Right ventricle myocardium inferior (tissue), 1 donor: ENCODE data around the gene PTPRK. TPM values are rescaled to one million over a fixed set of nuclear protein-coding genes. Genes with fewer than 3 reads are reported as not detected.
"Not testable (repeated sequence)": the region's sequence is repeated elsewhere in the genome, so short reads cannot be mapped to it uniquely, and the experiment has no call there.

Experiments used
- ATAC-seq: fragments of 200-7000 bp; cut with Tn5 transposase; one replicate; pipeline ENCODE4 v1.9.1; 2020; ENCODE audit warnings: mild to moderate bottlenecking, moderate library complexity
- DNase-seq: peaks from one replicate; pipeline ENCODE4 v3.0.0; 2021; ENCODE audit errors: missing footprints
- intact Hi-C: fragments of 100-400 bp; cut with DNase I; formaldehyde crosslinking; loops from one replicate; pipeline ENCODE4 v1.11.0; 2022
- total RNA-seq: library from RNA; stranded (reverse); fragmentation: NEBNext Ultra II Directional; extraction: Animal tissue kit (Norgen Biotek cat#: 25700); gene quantifications from one replicate; pipeline ENCODE4 v1.2.1, GENCODE V29; 2021
- donor health status: DM: no; HTN: yes; CAD: no; lungs with severe emphysema.

The PTPRK gene
- total RNA-seq, 1 donor from 2014 or later, result 30.1 TPM

DNA sequence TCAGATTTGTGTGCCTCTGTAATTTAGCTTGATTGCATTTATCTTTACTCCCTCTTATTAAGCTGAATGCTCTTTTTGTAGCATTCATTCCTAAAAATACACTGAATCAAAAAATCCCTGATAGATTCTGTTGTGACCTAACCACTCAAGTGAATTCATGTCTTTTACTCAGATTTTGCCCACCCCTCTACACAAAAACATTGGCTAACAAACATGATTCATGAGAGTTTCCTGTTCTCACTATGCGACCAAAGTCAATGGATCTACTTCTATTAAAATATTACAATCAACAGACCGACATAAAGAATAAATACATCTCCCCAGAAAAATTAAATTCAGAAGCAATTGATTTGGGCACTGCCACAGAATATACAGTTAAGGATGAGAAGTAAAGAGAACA lies 520.0 kb downstream of the PTPRK start:
- intact Hi-C loops, result no loop called here
- no peak for DNase-seq
- no peak for ATAC-seq

DNA sequence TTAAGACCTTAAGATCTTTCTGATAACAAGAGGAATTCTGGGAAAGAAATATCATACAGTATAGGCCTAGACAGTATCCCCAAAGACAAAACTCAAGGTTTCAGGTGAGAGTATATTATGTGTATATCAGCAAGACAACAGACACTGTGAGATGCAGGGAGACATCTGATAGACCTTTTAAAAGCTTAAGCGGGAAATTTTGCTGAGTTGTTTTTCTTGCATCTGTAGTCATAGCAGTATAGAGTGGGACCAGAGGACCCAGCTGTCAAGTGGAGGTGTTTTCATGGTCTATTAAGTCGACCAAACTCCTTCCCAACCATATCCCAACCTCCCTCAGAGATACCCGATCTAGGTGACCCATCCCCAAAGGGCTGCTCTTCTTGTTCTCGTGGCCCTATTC lies 521.4 kb downstream of the PTPRK start:
- DNase-seq, result no peak
- no peak for ATAC-seq
- intact Hi-C loops, result no loop called here

DNA sequence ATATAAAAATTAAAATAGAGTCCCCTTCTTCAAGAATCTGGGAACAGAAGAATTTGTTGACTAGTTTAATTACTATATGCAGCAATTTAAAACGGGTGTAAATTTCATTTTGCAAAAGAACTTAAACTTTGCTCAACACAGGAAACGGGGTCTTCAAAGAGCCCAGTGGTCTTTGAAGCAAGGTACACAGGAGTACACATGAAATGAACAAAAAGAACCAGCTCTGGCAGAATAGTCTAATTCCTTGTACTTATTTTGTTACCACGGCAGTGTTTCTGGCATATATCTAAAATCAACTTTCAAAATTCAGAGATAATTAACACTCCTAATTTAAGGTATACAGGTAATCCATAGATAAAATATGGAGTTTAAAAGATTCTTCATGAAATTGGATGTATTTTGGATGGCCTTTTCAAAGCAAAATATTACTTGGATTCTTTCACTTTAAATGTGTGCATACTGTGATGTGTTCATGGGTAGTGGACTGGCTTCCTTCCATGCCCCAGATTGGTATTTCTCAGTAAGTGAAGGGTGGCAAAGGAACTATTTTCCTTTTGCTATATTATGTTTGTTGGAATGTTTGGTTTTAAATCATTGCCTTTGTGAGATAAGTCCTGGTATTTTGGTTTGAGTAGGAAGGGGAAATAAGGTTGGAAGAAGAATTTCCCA lies 522.8 kb downstream of the PTPRK start:
- intact Hi-C loops, result no loop called here
- no peak for ATAC-seq
- no peak for DNase-seq

DNA sequence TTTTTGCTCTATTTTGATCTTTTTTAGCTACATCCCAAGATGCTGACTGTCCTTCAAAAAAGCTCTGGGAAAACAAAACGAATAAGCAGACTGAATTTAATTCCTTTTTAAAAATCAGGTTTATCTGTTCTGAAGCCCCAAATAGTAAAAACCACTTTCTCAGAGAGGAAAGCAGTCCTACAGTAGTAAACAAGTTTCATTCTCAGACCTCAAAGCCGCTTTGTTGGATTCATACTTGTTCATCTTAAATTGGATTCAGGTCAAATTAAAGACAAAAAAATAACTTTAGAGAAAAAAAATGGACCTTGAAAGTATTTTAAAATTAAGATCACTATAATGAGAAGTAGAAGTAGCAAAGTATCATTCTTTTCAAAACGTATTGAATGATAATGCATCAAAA lies 523.5 kb downstream of the PTPRK start:
- DNase-seq (no peak), ATAC-seq (no peak)
- intact Hi-C loops, result no loop called here

DNA sequence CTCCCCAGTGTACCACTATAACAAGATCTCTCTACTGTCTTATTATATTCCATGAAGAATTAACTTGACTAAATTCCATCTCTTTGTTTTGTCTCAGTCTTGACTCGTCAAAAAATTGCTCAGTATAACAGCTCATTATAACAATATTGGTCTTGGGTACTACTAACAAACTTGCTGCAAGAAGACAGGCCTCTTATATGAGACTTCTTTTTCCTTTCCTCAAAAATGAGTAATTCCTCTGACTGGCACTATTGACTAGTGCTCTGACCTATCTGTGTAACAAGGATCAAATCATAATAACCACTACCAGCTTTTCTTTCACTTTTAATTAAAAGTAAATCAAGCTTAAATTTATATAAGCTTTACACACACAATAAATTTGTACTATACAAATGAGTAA lies 528.3 kb downstream of the PTPRK start:
- ATAC-seq (no peak), DNase-seq (no peak)
- intact Hi-C loops, result no loop called here

DNA sequence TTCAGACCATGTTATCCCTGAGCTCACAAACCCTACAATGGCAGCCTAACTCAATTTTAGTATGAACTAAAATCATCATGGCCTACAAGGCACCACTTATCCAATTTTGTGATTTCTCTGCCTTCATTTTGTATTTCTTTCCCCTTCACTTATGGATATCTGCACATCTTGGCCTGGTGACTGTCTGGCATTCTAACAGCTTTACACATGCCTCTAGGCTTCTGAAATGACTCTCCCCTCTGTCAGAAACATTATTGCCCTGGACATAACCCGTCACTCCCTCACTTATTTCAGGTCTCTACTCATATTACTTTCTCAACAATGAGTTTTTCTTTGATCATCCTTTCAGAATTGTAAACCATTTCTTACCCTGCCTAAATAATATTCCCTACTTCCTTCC lies 530.3 kb downstream of the PTPRK start:
- intact Hi-C loops, result no loop called here
- ATAC-seq, result no peak
- no peak for DNase-seq

DNA sequence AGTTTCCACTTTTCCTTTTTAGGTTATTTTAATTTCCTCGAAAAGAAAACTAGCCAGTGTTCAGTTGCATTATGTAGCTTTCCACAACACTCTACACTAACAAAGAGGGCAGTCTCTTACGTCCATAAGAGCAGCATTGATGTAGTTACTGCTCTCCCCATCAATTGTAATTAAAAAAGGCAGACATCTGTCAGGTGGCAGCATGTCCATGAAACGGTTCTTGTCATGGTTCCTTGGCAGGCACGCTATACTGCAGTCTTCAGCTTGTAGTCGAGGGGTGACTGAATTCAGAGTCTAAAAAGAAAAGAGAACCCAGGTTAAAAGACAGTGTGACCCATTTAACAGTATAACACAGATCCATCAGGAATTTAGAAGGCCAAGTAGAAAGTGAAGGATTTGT lies 539.4 kb downstream of the PTPRK start:
- ATAC-seq, result no peak

DNA sequence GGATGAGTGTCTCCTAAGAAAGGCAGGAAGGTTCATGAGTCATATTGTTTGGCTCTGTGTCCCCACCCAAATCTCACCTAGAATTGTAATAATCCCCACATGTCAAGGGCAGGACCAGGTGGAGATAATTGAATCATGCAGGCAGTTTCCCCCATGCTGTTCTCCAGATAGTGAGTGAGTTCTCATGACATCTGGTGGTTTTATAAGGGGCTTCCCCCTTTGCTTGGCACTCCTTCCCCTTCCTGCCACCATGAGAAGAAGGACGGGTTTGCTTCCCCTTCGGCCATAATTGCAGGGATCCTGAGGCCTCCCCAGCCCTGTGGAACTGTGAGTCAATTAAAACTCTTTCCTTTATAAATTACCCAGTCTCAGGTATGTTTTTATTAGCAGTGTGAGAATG lies 542.2 kb downstream of the PTPRK start:
- intact Hi-C loops, ATAC-seq, DNase-seq: not testable (repeated sequence)

More for the DNA sequence above, 539.4 kb downstream of the PTPRK start:
- intact Hi-C loops, result no loop called here
- DNase-seq, result no peak

DNA sequence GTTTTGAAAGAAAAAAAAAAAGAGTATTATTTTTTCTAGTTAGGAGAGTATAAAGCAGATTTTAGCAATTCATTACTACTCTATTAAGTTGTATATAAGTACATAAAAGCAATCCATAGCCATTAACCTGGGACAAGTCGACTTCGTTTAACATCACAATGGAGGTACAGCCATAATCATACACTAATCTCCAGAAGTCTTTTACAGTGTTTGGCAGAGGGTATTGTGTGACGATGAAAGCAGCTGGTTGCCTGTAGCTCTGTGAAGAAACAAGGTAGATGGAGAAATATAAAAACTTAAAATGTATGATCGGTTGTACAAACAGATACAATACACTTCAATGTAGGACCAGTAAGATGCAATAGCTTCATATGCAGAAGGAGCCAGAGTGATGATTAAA lies 543.6 kb downstream of the PTPRK start:
- no peak for DNase-seq
- intact Hi-C loops, result no loop called here
- ATAC-seq, result no peak

DNA sequence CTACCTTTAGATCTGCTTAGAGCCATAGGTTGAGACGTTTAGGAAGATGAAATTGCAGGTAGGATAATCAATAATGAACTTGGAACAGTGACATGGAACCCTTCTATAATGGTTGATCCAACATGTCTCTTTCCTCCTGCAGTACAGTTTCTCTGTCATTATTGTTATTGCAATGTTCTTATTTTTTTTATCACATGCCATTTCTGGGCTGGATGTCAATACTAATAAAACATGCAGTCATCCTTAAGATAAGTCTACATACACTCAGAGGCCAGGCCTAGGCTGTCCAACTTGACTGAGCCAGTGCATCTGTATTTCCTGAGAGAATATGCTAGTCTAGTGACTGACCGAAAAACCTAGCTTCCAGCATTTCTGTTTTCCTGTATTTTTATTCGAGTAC lies 544.3 kb downstream of the PTPRK start:
- intact Hi-C loops, result no loop called here
- ATAC-seq, result no peak
- no peak for DNase-seq

DNA sequence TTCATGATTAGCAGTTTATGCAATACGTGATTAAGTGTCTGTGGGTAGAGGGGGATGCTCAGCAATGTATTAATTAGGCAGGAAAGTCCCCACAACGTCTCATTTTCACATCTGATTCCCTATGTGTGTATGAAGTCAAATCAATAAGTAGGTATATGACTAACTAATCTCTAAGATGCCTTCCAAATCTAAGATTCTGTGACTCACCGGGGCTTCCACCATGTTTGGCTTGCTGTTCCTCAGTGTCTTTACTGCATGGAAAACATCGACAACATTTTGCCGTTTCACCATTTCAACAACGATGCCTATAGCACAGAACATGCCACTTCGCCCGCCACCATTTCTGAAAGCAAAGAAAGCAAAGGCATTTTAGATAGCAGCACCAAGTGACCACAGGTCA lies 547.6 kb downstream of the PTPRK start:
- intact Hi-C loops, result no loop called here
- DNase-seq (no peak), ATAC-seq (no peak)

DNA sequence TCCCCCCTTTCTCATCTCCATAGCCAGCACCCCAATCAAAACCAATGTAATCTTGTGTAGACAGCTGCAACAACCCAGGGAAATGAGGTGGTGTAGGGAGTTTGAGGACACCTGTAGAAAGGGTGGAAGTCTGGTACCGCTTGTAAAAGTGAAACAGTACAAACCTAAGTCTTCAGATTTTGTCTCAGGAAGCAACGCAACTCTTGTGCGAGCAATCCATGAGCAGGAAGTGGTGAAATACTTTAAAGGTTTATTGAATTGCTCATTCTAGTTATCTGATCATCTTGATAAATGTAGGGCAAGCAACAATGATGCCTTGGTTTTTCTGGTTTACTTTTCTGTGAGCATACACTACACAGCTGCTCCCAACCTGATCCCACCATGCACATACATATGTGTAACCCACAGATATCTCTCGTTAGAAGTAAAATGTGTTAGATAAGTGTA lies 548.4 kb downstream of the PTPRK start:
- DNase-seq (no peak), ATAC-seq (no peak)
- intact Hi-C loops, result no loop called here

DNA sequence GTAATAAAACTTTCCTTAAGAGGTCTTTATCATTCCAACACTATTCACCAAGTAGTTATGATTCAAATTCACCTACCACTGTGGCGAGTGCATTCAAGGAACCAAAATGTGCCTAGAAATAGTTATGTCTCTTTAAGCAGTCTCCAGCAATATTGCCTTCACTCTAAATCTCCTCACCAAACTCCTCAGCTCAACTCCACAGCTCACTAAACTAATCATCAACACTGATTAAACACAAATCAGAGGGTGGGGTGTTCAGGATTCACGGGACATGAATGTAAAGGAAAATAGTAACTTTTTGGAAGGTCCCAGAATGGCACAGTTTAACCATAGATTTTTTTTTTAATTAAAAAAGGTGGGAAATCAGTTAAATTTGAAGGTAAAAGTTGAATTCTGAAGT lies 549.0 kb downstream of the PTPRK start:
- no peak for ATAC-seq
- no peak for DNase-seq
- intact Hi-C loops, result no loop called here

DNA sequence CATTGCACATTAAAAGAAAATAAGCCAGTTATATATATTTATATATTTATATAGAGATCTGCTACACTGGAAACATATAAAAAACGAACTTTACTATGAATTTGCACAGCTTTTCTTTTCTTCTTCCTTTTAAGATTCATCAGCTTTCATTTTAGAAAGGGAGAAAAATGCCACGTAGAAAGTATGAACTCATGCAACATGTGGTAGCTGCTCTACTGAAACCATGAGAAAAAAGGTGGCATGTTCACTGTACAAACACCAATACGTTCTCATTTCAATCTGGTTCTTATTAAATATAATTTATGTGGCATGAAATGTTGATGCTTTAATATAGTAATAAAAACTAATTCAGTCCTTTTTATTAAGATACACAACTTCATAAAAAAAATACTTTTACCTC lies 550.7 kb downstream of the PTPRK start:
- intact Hi-C loops, result no loop called here
- DNase-seq, result no peak
- no peak for ATAC-seq

DNA sequence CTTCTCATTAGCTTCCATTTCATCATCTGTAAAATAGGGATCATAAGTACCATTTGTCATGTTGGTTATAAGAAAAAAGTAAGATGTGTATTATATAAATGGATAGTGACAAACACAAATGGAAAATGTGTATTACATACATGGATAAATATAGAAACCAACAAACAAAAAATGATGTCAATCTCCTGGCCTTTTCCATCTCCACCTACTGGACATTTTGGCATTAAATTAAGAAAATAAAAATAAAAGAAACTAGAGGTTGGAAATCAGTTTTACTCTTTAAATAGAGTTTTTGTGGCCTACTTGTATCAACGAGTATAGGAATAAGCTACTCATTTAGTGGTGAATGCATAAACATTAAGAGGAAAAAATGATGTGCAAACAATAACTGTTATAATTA lies 552.0 kb downstream of the PTPRK start:
- no peak for ATAC-seq
- DNase-seq, result no peak
- intact Hi-C loops, result no loop called here

DNA sequence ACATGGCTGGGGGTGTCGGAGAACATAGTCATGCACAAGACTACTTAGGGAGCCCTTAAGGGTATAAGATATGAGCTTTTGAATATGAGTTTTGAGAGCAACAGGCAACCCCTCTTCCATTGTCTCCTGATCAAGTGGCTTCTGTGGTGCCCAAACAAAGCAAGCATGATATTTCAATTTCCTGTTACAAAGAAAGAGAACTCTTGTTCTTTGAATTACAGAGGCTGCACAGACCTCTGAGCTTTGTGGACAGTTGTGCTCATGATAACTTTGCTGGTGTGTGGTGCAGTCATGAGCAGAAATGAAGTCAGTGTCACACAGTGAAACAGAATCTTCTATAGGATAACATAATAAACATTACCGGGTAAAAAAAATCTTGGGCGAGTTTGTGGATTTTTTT lies 552.7 kb downstream of the PTPRK start:
- no peak for ATAC-seq
- DNase-seq, result no peak
- intact Hi-C loops, result no loop called here

DNA sequence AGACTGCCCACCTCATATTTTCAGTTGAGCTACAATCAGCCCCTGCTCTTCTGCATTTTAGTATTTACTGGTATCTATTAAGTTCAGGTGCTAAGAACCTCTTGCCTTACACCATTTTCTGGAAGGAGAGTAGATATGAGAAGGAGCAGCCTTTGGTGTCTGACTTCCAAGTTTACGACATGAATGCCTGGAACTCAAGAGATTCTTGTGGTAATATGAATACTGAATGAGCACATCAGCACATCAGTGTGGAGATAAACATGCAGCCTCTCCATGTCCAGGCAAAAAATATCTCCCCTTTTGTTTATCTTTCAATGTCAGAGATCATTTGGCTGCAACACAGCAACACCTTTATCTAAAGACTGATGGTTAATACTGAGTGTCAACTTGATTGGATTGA lies 553.8 kb downstream of the PTPRK start:
- DNase-seq (no peak), ATAC-seq (no peak)
- intact Hi-C loops, result no loop called here

DNA sequence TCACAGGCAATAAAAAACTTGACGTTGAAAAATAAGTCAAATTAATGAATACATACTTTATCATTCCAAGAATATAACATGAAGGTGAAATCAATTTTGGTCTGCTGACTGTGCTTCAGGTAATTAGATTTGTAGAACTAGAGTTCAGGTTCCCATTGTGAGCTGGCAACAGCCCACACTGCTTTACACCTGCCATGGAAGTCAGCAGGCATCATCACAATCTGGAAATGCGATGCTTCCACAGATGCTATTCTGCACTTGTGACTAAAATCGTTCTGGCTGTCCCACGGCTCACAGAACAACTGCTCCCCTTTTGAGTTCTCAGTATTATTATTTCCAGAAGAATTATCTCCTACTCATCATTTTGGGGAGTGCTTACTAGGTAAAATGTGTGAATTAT lies 556.9 kb downstream of the PTPRK start:
- intact Hi-C loops, result no loop called here
- no peak for DNase-seq
- no peak for ATAC-seq

DNA sequence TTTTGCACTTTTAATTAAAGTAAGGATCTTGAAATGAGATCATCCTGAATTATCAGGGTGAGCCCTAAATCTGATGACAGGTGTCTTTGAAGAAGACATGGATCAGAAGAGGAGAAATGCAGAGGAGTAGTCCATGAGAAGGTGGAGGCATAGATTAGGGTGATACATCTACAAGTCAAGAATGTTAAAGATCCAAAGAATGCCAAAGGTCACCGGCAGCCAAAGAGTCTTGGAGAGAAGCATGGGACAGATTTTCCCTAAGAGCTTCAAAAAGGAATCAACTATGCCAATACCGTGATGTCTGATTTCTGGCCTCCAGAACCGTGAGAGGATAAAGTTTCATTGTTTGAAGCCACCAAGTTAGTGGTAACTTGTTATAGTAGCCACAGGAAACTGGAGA lies 560.5 kb downstream of the PTPRK start:
- ATAC-seq (no peak), DNase-seq (no peak)
- intact Hi-C loops, result no loop called here

DNA sequence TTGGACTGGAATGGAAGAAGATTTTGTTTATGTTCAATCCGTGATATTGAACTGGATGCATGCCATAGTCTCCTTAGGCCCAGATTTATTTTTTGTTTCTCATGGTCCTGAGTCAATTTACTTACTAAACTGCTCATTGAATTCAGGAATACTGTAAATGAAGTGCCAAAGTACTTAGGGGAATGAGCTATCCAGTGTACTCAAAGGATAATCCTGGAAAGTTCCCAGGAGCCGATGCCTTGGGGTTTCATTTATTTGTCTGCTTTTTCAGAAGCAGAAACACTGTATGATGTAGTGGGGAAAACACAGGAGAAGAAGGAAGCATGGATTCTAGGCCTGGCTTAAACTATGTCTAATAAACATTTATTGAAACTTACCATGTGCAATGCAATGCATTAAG lies 563.4 kb downstream of the PTPRK start:
- no peak for ATAC-seq
- intact Hi-C loops, result no loop called here
- no peak for DNase-seq

DNA sequence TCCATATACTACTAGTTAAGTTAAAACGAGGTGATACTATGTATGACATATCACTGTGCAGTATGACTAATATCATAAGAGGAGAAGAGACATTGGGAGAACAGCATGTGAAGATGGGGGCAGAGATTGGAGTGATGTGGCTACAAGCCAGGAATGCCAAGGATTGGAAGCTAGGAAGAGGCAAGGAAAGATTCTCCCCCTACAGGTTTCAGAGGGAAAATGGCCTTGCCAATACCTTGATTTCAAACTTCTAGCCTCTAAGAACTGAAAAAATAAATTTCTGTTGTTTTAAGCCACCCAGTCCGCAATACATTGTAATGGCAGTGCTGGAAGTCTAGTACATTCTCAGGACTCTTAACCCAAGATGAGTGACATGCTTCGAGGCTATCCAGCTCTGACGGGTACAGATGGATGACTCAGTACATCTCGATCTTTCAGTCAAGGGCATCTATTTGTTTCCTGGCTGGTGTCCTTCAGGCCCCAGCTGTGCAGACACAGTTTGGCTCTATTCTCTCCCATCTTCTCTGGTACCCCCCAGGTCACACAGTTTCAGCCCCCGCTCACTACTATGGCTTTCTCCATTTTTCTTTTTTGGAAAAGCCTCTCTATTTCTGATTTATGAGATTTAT lies 564.0 kb downstream of the PTPRK start:
- no peak for DNase-seq
- ATAC-seq, result no peak
- intact Hi-C loops, result no loop called here
